Measurements from ENCODE around the gene PFDN1. TPM values are rescaled to one million over a fixed set of nuclear protein-coding genes. Genes with fewer than 3 reads are reported as not detected.

PFDN1 gene
- total and polyA plus RNA-seq, 8 donors: 28.6 to 137 (median 74.2) TPM

GRCh38 chr5:140224658-140225057 is 78.2 kb downstream of the PFDN1 start:
- intact Hi-C loops (cut with DNase I; ENCODE audit: low total_unique reads): no loop called here

DNA sequence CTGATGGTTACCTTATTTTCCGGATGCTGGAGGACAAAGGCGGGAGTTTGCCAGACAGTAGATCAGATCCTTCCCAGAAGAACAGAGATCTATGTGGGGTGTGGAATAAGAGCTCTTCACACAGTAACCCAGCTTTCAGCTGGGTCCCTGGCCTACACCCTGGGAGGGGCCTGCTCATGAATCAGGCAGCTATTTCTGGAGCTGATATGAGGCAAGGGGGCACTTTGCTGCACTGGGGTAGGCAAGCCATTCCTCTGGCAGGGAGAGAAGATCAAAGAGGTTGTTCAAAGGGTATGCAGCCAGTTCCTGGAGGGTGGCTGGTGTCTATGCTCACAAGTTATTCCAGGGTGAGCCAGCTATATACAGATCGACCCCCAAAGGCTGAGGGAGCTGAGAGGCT is 79.3 kb downstream of the PFDN1 start:
- Histone ChIP-seq H3K4me3 (no peak overlapping the region), H3K4me1 (peaks cover 72 to 97% (median 92%) of the 10 kb centered on the region in 4 donors), H3K27me3 (no peaks in the 10 kb centered on the region), H3K27ac (peak overlapping the region; percentile 81 to 95 (median 84)), H3K9me3 (no peaks in the 10 kb centered on the region), H3K36me3 (peaks cover 0 to 3% (median 0%) of the 10 kb centered on the region in 4 donors)
- DNase-seq: peak in 1 of 2 donors; percentile 65
- 51 to 73% (median 61%) methylated on average over 3 of the region's 3 CpGs for WGBS, 5 donors
- intact Hi-C loops (cut with DNase I; ENCODE audit: low total_unique reads): no loop called here
- no peak for TF ChIP-seq POLR2AphosphoS5 (IDR thresholded peaks at IDR 0.05)

More at GRCh38 chr5:140224658-140225057, 78.2 kb downstream of the PFDN1 start:
- TF ChIP-seq POLR2AphosphoS5 (IDR thresholded peaks at IDR 0.05) (no peak), EP300 (IDR thresholded peaks at IDR 0.05) (no peak), POLR2A (IDR thresholded peaks at IDR 0.05) (no peak)
- TF ChIP-seq, protein P1, sequence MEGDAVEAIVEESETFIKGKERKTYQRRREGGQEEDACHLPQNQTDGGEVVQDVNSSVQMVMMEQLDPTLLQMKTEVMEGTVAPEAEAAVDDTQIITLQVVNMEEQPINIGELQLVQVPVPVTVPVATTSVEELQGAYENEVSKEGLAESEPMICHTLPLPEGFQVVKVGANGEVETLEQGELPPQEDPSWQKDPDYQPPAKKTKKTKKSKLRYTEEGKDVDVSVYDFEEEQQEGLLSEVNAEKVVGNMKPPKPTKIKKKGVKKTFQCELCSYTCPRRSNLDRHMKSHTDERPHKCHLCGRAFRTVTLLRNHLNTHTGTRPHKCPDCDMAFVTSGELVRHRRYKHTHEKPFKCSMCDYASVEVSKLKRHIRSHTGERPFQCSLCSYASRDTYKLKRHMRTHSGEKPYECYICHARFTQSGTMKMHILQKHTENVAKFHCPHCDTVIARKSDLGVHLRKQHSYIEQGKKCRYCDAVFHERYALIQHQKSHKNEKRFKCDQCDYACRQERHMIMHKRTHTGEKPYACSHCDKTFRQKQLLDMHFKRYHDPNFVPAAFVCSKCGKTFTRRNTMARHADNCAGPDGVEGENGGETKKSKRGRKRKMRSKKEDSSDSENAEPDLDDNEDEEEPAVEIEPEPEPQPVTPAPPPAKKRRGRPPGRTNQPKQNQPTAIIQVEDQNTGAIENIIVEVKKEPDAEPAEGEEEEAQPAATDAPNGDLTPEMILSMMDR (IDR thresholded peaks at IDR 0.05): no peak
- no peak overlapping the region for H3K4me3 ChIP-seq
- no peaks in the 10 kb centered on the region for H3K27me3 ChIP-seq
- no peak for DNase-seq
- H3K4me1 ChIP-seq: peaks cover 65 to 94% (median 84%) of the 10 kb centered on the region in 4 donors
- 88 to 96% (median 92%) methylated on average over 3 of the region's 3 CpGs for WGBS, 5 donors
- H3K9me3 ChIP-seq: no peaks in the 10 kb centered on the region
- H3K36me3 ChIP-seq: peaks cover 0 to 3% (median 0%) of the 10 kb centered on the region in 4 donors
- H3K27ac ChIP-seq: peak overlapping the region; percentile 73 to 95 (median 84)

- intact Hi-C loops (cut with DNase I; ENCODE audit: low total_unique reads): no loop called here
- Histone ChIP-seq H3K27me3 (no peaks in the 10 kb centered on the region), H3K9me3 (no peaks in the 10 kb centered on the region), H3K27ac (peak overlapping the region; percentile 81 to 95 (median 84)), H3K4me1 (peaks cover 80 to 97% (median 93%) of the 10 kb centered on the region in 4 donors), H3K4me3 (no peak overlapping the region), H3K36me3 (peaks cover 0 to 3% (median 0%) of the 10 kb centered on the region in 4 donors)
- no peak for DNase-seq
- WGBS, 5 donors: 42 to 65% (median 56%) methylated on average over 1 of the region's 1 CpG
- TF ChIP-seq POLR2AphosphoS5 (IDR thresholded peaks at IDR 0.05): no peak
- TF ChIP-seq, protein P1 (IDR thresholded peaks at IDR 0.05): no peak
- no peak for TF ChIP-seq EP300 (IDR thresholded peaks at IDR 0.05)
- TF ChIP-seq POLR2A (IDR thresholded peaks at IDR 0.05): no peak
These were observed 80.5 kb downstream of the PFDN1 start for GRCh38 chr5:140222416-140222815.

DNA sequence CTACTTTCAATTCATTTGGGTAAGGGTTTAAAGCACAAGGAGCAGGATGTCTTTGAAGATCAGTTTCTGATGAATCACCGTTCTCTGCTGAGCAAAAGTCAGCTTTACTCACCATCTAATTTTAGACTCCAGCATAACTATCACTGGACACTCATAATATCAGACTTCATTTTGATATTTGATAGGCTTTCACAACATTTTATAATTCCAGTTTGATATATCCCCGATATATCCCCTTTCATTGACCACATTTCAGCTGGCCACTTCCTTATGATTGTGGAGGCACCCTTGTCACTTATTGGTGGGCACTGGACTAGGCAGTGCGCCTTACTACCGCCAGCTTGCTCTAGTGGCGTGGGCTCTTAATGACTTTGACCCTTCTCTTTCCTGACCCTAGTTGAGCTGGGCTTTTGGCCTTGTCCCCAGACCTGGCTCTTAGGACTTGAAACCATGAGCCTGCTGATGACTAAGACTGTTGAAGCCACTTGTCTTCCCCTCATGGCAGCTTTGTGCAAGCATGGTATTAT is 81.1 kb downstream of the PFDN1 start:
- Histone ChIP-seq H3K4me1 (peaks cover 80 to 97% (median 93%) of the 10 kb centered on the region in 4 donors), H3K4me3 (no peak overlapping the region), H3K36me3 (peaks cover 0 to 3% (median 0%) of the 10 kb centered on the region in 4 donors), H3K27me3 (no peaks in the 10 kb centered on the region), H3K27ac (peak overlapping the region; percentile 81 to 95 (median 84)), H3K9me3 (no peaks in the 10 kb centered on the region)
- intact Hi-C loops (cut with DNase I; ENCODE audit: low total_unique reads): no loop called here
- TF ChIP-seq EP300 (IDR thresholded peaks at IDR 0.05): no peak
- TF ChIP-seq POLR2A (IDR thresholded peaks at IDR 0.05): no peak
- TF ChIP-seq, protein P1 (IDR thresholded peaks at IDR 0.05): no peak
- no peak for TF ChIP-seq POLR2AphosphoS5 (IDR thresholded peaks at IDR 0.05)
- DNase-seq: no peak
- 78 to 82% (median 81%) methylated on average over 5 of the region's 5 CpGs for WGBS, 5 donors

GRCh38 chr5:140220698-140221064 is 82.2 kb downstream of the PFDN1 start:
- H3K36me3 ChIP-seq: peaks cover 0 to 3% (median 0%) of the 10 kb centered on the region in 4 donors
- H3K4me3 ChIP-seq: no peak overlapping the region
- TF ChIP-seq, protein P1 (IDR thresholded peaks at IDR 0.05): no peak
- TF ChIP-seq POLR2AphosphoS5 (IDR thresholded peaks at IDR 0.05) (no peak), EP300 (IDR thresholded peaks at IDR 0.05) (no peak), POLR2A (IDR thresholded peaks at IDR 0.05) (no peak)
- H3K27ac ChIP-seq: peak overlapping the region; percentile 81 to 95 (median 85)
- no peaks in the 10 kb centered on the region for H3K9me3 ChIP-seq
- 17 to 47% (median 36%) methylated on average over 1 of the region's 1 CpG for WGBS, 5 donors
- peaks cover 81 to 100% (median 96%) of the 10 kb centered on the region in 4 donors for H3K4me1 ChIP-seq
- DNase-seq: no peak
- H3K27me3 ChIP-seq: no peaks in the 10 kb centered on the region
- intact Hi-C loops (cut with DNase I; ENCODE audit: low total_unique reads): no loop called here
